Left ventricle myocardium inferior (tissue), 1 donor: Measurements from ENCODE around the gene SLC39A11. TPM values are rescaled to one million over a fixed set of nuclear protein-coding genes. Genes with fewer than 3 reads are reported as not detected.

Experiments used
- DNase-seq: peaks from one replicate; pipeline ENCODE4 v3.0.0-alpha.2; 2020
- H3K27ac ChIP-seq: fragments of 200-600 bp; replicated peaks from 2 replicates; pipeline ENCODE4 v1.8.0; 2021
- H3K27me3 ChIP-seq: fragments of 200-600 bp; 2 replicates; pipeline ENCODE4 v1.8.0; 2021; ENCODE audit warnings: low read depth
- H3K36me3 ChIP-seq: fragments of 200-600 bp; 2 replicates; pipeline ENCODE4 v1.8.0; 2021
- H3K4me1 ChIP-seq: fragments of 200-600 bp; 2 replicates; pipeline ENCODE4 v1.8.0; 2021
- H3K4me3 ChIP-seq: fragments of 200-600 bp; 2 replicates; pipeline ENCODE4 v1.8.0; 2021; ENCODE audit warnings: mild to moderate bottlenecking, moderate library complexity
- H3K9me3 ChIP-seq: fragments of 200-600 bp; replicated peaks from 2 replicates; pipeline ENCODE4 v1.8.0; 2021
- CTCF ChIP-seq: fragments of 200-600 bp; IDR thresholded peaks from 2 replicates; pipeline ENCODE4 v1.8.0; 2021; ENCODE audit warnings: antibody characterized with exemption, mild to moderate bottlenecking, borderline replicate concordance
- intact Hi-C: fragments of 100-400 bp; cut with micrococcal nuclease; formaldehyde crosslinking; loops from one replicate; pipeline ENCODE4 v1.11.0; 2022
- total RNA-seq: library from RNA; stranded (reverse); fragmentation: NEBNext Ultra II Directional; extraction: Animal tissue kit (Norgen Biotek cat#: 25700); gene quantifications from one replicate; pipeline ENCODE4 v1.2.1, GENCODE V29; 2021
- donor health status: DM: no; HTN: yes; CAD: no; lungs with severe emphysema.

SLC39A11 gene
- total RNA-seq, 1 donor from 2014 or later, result 6.4 TPM

GRCh38 chr17:72795941-72796340 lies 296.5 kb downstream of the SLC39A11 start:
- no peak for TF ChIP-seq CTCF
- no peak for DNase-seq
- peaks cover 66% of the 10 kb centered on the region for H3K9me3 ChIP-seq
- H3K4me1 ChIP-seq, result no peaks in the 10 kb centered on the region
- no peak overlapping the region for H3K27ac ChIP-seq
- H3K36me3 ChIP-seq, result peaks cover 41% of the 10 kb centered on the region
- intact Hi-C loops, result no loop called here
- H3K27me3 ChIP-seq, result no peaks in the 10 kb centered on the region
- H3K4me3 ChIP-seq, result no peak overlapping the region

GRCh38 chr17:72794152-72794551 lies 298.3 kb downstream of the SLC39A11 start:
- Histone ChIP-seq H3K27me3 (no peaks in the 10 kb centered on the region), H3K4me3 (no peak overlapping the region), H3K27ac (no peak overlapping the region), H3K36me3 (peaks cover 38% of the 10 kb centered on the region), H3K9me3 (peaks cover 48% of the 10 kb centered on the region), H3K4me1 (no peaks in the 10 kb centered on the region)
- no peak for DNase-seq
- intact Hi-C loops, result no loop called here
- no peak for TF ChIP-seq CTCF

GRCh38 chr17:72792771-72793170 lies 299.7 kb downstream of the SLC39A11 start:
- no peaks in the 10 kb centered on the region for H3K4me1 ChIP-seq
- no peak for DNase-seq
- no peak overlapping the region for H3K27ac ChIP-seq
- peaks cover 40% of the 10 kb centered on the region for H3K9me3 ChIP-seq
- peaks cover 30% of the 10 kb centered on the region for H3K36me3 ChIP-seq
- H3K4me3 ChIP-seq, result no peak overlapping the region
- H3K27me3 ChIP-seq, result no peaks in the 10 kb centered on the region
- no peak for TF ChIP-seq CTCF
- intact Hi-C loops, result no loop called here

GRCh38 chr17:72790190-72790589 lies 302.3 kb downstream of the SLC39A11 start:
- Histone ChIP-seq H3K27me3 (no peaks in the 10 kb centered on the region), H3K4me3 (no peak overlapping the region), H3K27ac (no peak overlapping the region), H3K4me1 (no peaks in the 10 kb centered on the region), H3K9me3 (peaks cover 35% of the 10 kb centered on the region), H3K36me3 (peaks cover 28% of the 10 kb centered on the region)
- DNase-seq, result no peak
- no peak for TF ChIP-seq CTCF
- intact Hi-C loops, result no loop called here

GRCh38 chr17:72789711-72790110 lies 302.8 kb downstream of the SLC39A11 start:
- H3K4me1 ChIP-seq, result no peaks in the 10 kb centered on the region
- H3K9me3 ChIP-seq, result peaks cover 31% of the 10 kb centered on the region
- TF ChIP-seq CTCF, result no peak

GRCh38 chr17:72788950-72789585 lies 303.4 kb downstream of the SLC39A11 start:
- Histone ChIP-seq H3K36me3 (peaks cover 17% of the 10 kb centered on the region), H3K4me1 (no peaks in the 10 kb centered on the region), H3K9me3 (peaks cover 24% of the 10 kb centered on the region), H3K27me3 (no peaks in the 10 kb centered on the region), H3K4me3 (no peak overlapping the region), H3K27ac (no peak overlapping the region)
- intact Hi-C loops, result no loop called here
- DNase-seq, result no peak
- no peak for TF ChIP-seq CTCF

More at GRCh38 chr17:72789711-72790110, 302.8 kb downstream of the SLC39A11 start:
- Histone ChIP-seq H3K4me3 (no peak overlapping the region), H3K27me3 (no peaks in the 10 kb centered on the region), H3K27ac (no peak overlapping the region), H3K36me3 (peaks cover 23% of the 10 kb centered on the region)
- intact Hi-C loops, result no loop called here
- no peak for DNase-seq
